GM18502 (cell line): ENCODE results near the gene TMC3.

Source experiments
- ATAC-seq: cut with Tn5 transposase; IDR thresholded peaks from one replicate; pipeline ENCODE4 v1.9.1; 2021; ENCODE audit warnings: mild to moderate bottlenecking; ENCODE audit not compliant: unreplicated experiment, poor library complexity

TMC3 gene

GRCh38 chr15:81385721-81386076 is 11.7 kb upstream of the TMC3 start:
- ATAC-seq, result no peak

GRCh38 chr15:81384891-81385720 is 11.1 kb upstream of the TMC3 start:
- no peak for ATAC-seq

- no peak for ATAC-seq
Measured at GRCh38 chr15:81381720-81382119, 7.7 kb upstream of the TMC3 start.

GRCh38 chr15:81380668-81381067 is 6.7 kb upstream of the TMC3 start:
- ATAC-seq, result no peak

- no peak for ATAC-seq
Measured at GRCh38 chr15:81380203-81380602, 6.2 kb upstream of the TMC3 start.

GRCh38 chr15:81379269-81379668 is 5.3 kb upstream of the TMC3 start:
- ATAC-seq, result no peak

- no peak for ATAC-seq
Measured at GRCh38 chr15:81378443-81378842, 4.4 kb upstream of the TMC3 start.

GRCh38 chr15:81377871-81378270 is 3.9 kb upstream of the TMC3 start:
- no peak for ATAC-seq

GRCh38 chr15:81376231-81376630 is 2.2 kb upstream of the TMC3 start:
- ATAC-seq, result no peak

GRCh38 chr15:81375461-81375860 is 1.4 kb upstream of the TMC3 start:
- no peak for ATAC-seq

GRCh38 chr15:81373176-81373575 is 837 bp downstream of the TMC3 start:
- no peak for ATAC-seq

GRCh38 chr15:81372575-81372974 is 1.4 kb downstream of the TMC3 start:
- ATAC-seq, result no peak

- ATAC-seq, result no peak
Measured at GRCh38 chr15:81363718-81364500, 10.1 kb downstream of the TMC3 start.

- ATAC-seq, result no peak
Measured at GRCh38 chr15:81363276-81363675, 10.7 kb downstream of the TMC3 start.

- ATAC-seq, result no peak
Measured at GRCh38 chr15:81362790-81363189, 11.2 kb downstream of the TMC3 start.

GRCh38 chr15:81361891-81362290 is 12.1 kb downstream of the TMC3 start:
- ATAC-seq, result no peak

GRCh38 chr15:81360491-81360890 is 13.5 kb downstream of the TMC3 start:
- ATAC-seq, result no peak

GRCh38 chr15:81358248-81358647 is 15.8 kb downstream of the TMC3 start:
- no peak for ATAC-seq

- ATAC-seq, result no peak
Measured at GRCh38 chr15:81357180-81357686, 16.8 kb downstream of the TMC3 start.

- no peak for ATAC-seq
Measured at GRCh38 chr15:81356252-81356651, 17.8 kb downstream of the TMC3 start.

- ATAC-seq, result no peak
Measured at GRCh38 chr15:81351651-81352050, 22.4 kb downstream of the TMC3 start.
